HG03045 (cell line): ENCODE results near the gene CAMK2B.

Experiments used
- ATAC-seq: cut with Tn5 transposase; IDR thresholded peaks from one replicate; pipeline ENCODE4 v1.9.1; 2021; ENCODE audit warnings: mild to moderate bottlenecking, moderate library complexity; ENCODE audit not compliant: unreplicated experiment

Gene CAMK2B

GRCh38 chr7:44196450-44196872 lies 128.9 kb downstream of the CAMK2B start:
- ATAC-seq: no peak

- no peak for ATAC-seq
Measured at GRCh38 chr7:44195889-44196288, 129.5 kb downstream of the CAMK2B start.

GRCh38 chr7:44194562-44195145 lies 130.7 kb downstream of the CAMK2B start:
- ATAC-seq: no peak

GRCh38 chr7:44194069-44194468 lies 131.3 kb downstream of the CAMK2B start:
- ATAC-seq: no peak

- no peak for ATAC-seq
Measured at GRCh38 chr7:44193011-44193802, 132.2 kb downstream of the CAMK2B start.

GRCh38 chr7:44191171-44191570 lies 134.2 kb downstream of the CAMK2B start:
- no peak for ATAC-seq

GRCh38 chr7:44189993-44190872 lies 135.2 kb downstream of the CAMK2B start:
- ATAC-seq: no peak

GRCh38 chr7:44189286-44189992 lies 136.0 kb downstream of the CAMK2B start, which contains the start of gene GCK:
GCK (minus strand) TSS chr7:44189439; CDS start chr7:44188953, 486 bp downstream.
- no peak for ATAC-seq

- no peak for ATAC-seq
Measured at GRCh38 chr7:44188480-44189225, 136.7 kb downstream of the CAMK2B start.

- no peak for ATAC-seq
Measured at GRCh38 chr7:44187636-44188416, 137.6 kb downstream of the CAMK2B start.

GRCh38 chr7:44186736-44187135 lies 138.7 kb downstream of the CAMK2B start:
- ATAC-seq: no peak

GRCh38 chr7:44185729-44186128 lies 139.7 kb downstream of the CAMK2B start:
- ATAC-seq: no peak

GRCh38 chr7:44184873-44185446 lies 140.4 kb downstream of the CAMK2B start:
- ATAC-seq: no peak

- no peak for ATAC-seq
Measured at GRCh38 chr7:44184206-44184872, 141.1 kb downstream of the CAMK2B start.

GRCh38 chr7:44183386-44183785 lies 142.0 kb downstream of the CAMK2B start:
- ATAC-seq: no peak

- no peak for ATAC-seq
Measured at GRCh38 chr7:44182827-44183226, 142.6 kb downstream of the CAMK2B start.

- no peak for ATAC-seq
Measured at GRCh38 chr7:44180631-44181030, 144.8 kb downstream of the CAMK2B start.

- ATAC-seq: no peak
Measured at GRCh38 chr7:44177570-44178131, 147.7 kb downstream of the CAMK2B start.
